Measurements from ENCODE around the gene IL33.

DNA sequence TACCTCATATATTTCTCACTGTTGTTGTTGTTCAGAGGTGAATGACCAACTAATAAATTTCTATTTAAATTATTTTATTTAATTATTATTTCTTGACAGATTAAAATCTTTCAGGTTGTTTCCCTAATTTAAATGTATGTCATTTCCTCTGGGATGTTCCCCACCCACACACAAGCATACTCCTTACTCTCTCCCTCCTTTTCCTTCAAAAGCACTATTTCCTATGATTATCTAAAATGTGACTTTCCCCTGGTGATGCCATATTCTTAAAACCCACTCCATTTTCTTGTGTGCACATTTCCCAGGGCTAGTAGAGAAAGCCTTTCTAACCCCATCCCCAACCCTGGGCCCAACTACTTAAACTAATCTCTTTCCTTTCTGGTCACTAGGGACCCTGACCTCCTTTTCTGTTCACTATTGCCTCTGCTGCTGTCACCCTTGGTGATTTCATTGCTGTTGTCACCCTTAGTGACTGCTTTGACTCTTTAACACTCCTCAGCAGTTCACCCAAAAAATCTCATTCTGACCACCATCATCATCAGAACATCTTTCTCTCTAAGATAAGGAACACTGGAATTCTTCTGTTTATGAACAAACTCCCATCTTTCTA is 16.8 kb downstream of the IL33 start:
- TF ChIP-seq GATA2 (CRISPR knock-in tag; IDR thresholded peaks at IDR 0.05) (no peak), USF1 (IDR thresholded peaks at IDR 0.05; ENCODE audit: borderline replicate concordance, low read depth) (no peak), SMC3 (IDR thresholded peaks at IDR 0.05; ENCODE audit: low read depth, low read length) (no peak), CTCF (IDR thresholded peaks at IDR 0.05) (no peak), TAF1 (IDR thresholded peaks at IDR 0.05; ENCODE audit: borderline replicate concordance, low read depth, low read length) (no peak), CHD2 (IDR thresholded peaks at IDR 0.05; ENCODE audit: low read length, partially characterized antibody) (no peak), FOXM1 (IDR thresholded peaks at IDR 0.05; ENCODE audit: low read depth) (no peak), POLR2AphosphoS5 (IDR thresholded peaks at IDR 0.05; ENCODE audit: low read depth, low read length) (no peak), FOSL2 (IDR thresholded peaks at IDR 0.05; ENCODE audit: borderline replicate concordance, low read depth) (no peak), TCF12 (IDR thresholded peaks at IDR 0.05) (no peak), RCOR1 (IDR thresholded peaks at IDR 0.05; ENCODE audit: low read length) (no peak), YY1 (IDR thresholded peaks at IDR 0.05; ENCODE audit: low read depth) (no peak)
- TF ChIP-seq, protein P1, sequence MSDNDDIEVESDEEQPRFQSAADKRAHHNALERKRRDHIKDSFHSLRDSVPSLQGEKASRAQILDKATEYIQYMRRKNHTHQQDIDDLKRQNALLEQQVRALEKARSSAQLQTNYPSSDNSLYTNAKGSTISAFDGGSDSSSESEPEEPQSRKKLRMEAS (IDR thresholded peaks at IDR 0.05; ENCODE audit: low read depth), result no peak
- TF ChIP-seq, protein P2, sequence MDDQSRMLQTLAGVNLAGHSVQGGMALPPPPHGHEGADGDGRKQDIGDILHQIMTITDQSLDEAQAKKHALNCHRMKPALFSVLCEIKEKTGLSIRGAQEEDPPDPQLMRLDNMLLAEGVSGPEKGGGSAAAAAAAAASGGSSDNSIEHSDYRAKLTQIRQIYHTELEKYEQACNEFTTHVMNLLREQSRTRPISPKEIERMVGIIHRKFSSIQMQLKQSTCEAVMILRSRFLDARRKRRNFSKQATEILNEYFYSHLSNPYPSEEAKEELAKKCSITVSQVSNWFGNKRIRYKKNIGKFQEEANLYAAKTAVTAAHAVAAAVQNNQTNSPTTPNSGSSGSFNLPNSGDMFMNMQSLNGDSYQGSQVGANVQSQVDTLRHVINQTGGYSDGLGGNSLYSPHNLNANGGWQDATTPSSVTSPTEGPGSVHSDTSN (IDR thresholded peaks at IDR 0.05), result no peak

Measured in SK-N-SH (cell line).